GM10266 (cell line): Measurements from ENCODE around the gene MAG.

Experiments
- DNase-seq: peaks from one replicate; pipeline ENCODE4 v3.0.0; 2012; ENCODE audit errors: extremely low spot score
- CTCF ChIP-seq: IDR thresholded peaks from 2 replicates; pipeline ENCODE4 v1.5.1; 2012; ENCODE audit warnings: mild to moderate bottlenecking, low read depth; ENCODE audit not compliant: control insufficient read depth, insufficient read depth; ENCODE audit errors: missing control alignments

The MAG gene

DNA sequence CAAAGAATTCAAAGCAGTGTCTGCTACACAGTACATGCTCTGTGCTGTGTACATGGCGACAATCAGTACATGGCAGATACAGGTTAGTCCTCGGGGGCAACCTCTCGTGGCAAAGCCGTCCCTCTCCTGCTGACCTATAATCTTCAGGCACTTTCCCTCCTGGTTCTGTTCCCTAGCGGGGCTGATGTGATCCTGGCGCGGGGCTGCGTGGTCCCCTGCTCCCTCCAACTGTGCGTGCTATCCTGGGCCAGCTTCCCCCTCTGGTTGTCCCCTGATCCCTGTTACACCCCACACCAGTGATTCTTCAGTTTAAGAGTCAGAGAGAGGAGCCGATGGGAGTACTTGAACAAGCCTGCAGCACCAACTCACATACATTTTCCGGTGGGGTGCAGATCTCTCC, 12.1 kb downstream of the MAG start:
- TF ChIP-seq CTCF, result no peak

DNA sequence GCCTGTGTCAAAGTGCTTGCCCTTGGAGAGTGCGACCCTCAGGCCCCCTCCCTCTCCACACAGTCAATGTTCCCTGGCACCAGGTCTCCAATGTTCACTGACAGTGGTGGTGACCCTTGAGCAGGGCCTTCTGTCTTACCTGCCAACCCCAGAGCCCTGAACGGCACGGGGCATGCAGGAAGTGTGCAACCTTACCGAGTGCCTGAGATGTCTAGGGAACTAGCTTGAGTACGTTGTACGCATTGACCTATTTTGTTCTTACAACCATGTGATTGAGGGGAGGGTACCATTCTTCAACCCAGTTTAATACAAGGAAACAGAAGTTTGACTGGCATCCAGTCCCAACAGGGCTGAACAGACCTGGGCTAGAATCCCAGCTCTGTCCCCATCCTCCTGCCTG, 13.2 kb downstream of the MAG start:
- TF ChIP-seq CTCF, result no peak
- no peak for DNase-seq

More for the DNA sequence above, 12.1 kb downstream of the MAG start:
- DNase-seq, result no peak

DNA sequence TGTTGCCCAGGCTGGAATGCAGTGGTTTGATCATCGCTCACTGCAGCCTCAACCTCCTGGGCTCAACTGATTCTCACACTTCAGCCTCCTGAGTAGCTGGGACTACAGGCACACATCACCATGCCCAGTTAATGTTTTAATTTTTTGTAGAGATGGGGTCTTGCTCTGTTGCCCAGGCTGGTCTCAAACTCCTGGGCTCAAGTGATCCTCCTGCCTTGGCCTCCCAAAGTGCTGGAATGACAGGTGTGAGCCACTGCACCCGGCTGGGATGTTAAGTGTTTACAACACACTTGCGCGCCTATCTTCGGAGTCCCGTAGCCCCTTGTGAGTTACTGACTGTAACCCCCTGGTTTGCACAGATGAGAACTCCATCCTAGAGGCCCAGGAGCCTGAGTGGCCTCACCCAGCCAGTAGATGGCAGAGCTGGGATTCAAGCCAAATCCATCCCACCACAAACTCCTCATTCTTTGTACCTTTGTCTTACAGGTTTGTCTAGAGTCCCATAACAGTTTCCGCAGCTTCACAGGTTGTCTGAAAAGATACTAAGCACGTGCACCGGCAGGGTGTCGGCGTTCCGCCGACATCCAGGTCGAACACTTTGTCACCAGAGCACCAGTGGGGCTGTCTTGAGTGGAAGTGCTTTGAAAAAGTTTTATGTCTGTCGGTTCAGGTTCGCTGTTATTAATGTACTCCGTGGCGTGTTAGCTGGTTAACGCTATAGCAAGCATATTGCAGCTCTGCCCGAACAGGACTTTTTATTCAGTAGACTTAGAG, 14.7 kb downstream of the MAG start:
- peak; percentile 58 for DNase-seq
- TF ChIP-seq CTCF, result peak; percentile 49

DNA sequence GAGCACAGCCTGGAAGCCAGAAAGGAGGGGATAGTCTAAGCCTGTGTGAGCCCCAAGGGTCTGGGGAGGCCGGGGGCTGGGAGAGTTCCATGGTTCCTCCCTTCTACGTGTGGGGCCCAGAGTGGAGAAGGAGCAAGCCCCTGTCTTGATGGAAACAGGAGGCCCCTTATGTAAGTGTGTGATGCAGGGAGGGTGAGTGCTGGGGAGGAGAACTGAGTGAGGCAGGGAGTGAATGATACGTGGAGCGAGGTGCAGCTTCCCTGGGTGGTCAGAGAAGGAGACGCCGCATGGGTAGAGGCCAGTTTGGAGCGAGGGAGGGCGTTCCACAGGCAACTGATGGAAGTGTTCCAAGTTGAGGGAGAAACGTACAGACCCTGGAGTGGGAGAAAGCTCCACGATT, 16.0 kb downstream of the MAG start:
- TF ChIP-seq CTCF, result no peak
- no peak for DNase-seq

GRCh38 chr19:35308910-35309309, 16.9 kb downstream of the MAG start:
- no peak for TF ChIP-seq CTCF
- DNase-seq, result no peak

DNA sequence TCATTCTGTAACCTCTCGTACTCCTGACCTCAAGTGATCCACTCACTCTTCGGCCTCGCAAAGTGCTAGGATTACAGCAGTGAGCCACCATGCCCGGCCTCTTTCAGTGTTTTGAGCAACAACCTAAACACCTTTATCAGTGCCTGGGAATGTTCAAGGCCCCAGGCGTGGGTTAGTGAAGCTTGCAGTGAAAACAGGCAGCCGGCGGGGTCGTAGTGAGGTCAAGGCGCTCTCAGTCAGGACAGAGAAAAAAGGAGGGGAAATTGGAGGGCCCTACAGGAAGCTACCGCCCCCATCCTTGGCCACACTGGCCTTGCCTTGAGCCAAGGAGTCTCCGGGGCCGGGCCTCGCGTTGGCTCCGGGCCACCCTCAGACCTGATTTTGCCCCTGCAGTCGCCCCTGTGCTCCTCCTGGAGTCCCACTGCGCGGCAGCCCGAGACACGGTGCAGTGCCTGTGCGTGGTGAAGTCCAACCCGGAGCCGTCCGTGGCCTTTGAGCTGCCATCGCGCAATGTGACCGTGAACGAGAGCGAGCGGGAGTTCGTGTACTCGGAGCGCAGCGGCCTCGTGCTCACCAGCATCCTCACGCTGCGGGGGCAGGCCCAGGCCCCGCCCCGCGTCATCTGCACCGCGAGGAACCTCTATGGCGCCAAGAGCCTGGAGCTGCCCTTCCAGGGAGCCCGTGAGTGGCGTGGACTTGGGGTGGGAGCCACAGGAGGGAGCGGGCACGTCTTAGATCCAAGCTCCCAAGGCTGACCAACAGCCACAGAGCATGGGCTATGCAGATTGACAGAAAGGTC, 17.7 kb downstream of the MAG start:
- DNase-seq, result no peak
- TF ChIP-seq CTCF, result no peak

- no peak for TF ChIP-seq CTCF
- no peak for DNase-seq
These were observed 18.4 kb downstream of the MAG start for GRCh38 chr19:35310331-35310730.
